CD1c-positive myeloid dendritic cell (primary cell): Measurements from ENCODE around the gene ZNFX1.

Source experiments
- DNase-seq: peaks from one replicate; pipeline ENCODE4 v3.0.0-alpha.2; 2016; ENCODE audit errors: extremely low spot score

The ZNFX1 gene

GRCh38 chr20:49278818-49279676 lies 1.2 kb upstream of the ZNFX1 start:
- DNase-seq = no peak

GRCh38 chr20:49277786-49278035 lies 146 bp downstream of the ZNFX1 start:
- DNase-seq = no peak

GRCh38 chr20:49276961-49277785 lies 684 bp downstream of the ZNFX1 start:
- peak; percentile 59 for DNase-seq

- DNase-seq = peak; percentile 86
These were observed 1.5 kb downstream of the ZNFX1 start for GRCh38 chr20:49276161-49276960.

- no peak for DNase-seq
These were observed 2.2 kb downstream of the ZNFX1 start for GRCh38 chr20:49275636-49276035.

GRCh38 chr20:49275216-49275615 lies 2.6 kb downstream of the ZNFX1 start:
- peak; percentile 25 for DNase-seq

GRCh38 chr20:49273696-49274277 lies 4.1 kb downstream of the ZNFX1 start:
- DNase-seq = no peak

- no peak for DNase-seq
These were observed 5.2 kb downstream of the ZNFX1 start for GRCh38 chr20:49272654-49273053.

- no peak for DNase-seq
These were observed 7.1 kb downstream of the ZNFX1 start for GRCh38 chr20:49270736-49271135.

GRCh38 chr20:49270177-49270576 lies 7.7 kb downstream of the ZNFX1 start:
- no peak for DNase-seq

GRCh38 chr20:49268600-49269365 lies 9.1 kb downstream of the ZNFX1 start:
- DNase-seq = no peak

- DNase-seq = peak; percentile 24
These were observed 10.5 kb downstream of the ZNFX1 start for GRCh38 chr20:49267327-49267726.

- no peak for DNase-seq
These were observed 15.4 kb downstream of the ZNFX1 start for GRCh38 chr20:49262444-49262843.

GRCh38 chr20:49261173-49261572 lies 16.7 kb downstream of the ZNFX1 start:
- no peak for DNase-seq

- DNase-seq = no peak
These were observed 17.6 kb downstream of the ZNFX1 start for GRCh38 chr20:49260218-49260617.

- no peak for DNase-seq
These were observed 18.1 kb downstream of the ZNFX1 start for GRCh38 chr20:49259799-49260198.

- DNase-seq = no peak
These were observed 18.6 kb downstream of the ZNFX1 start for GRCh38 chr20:49259284-49259683.

GRCh38 chr20:49256261-49256660 lies 21.6 kb downstream of the ZNFX1 start:
- DNase-seq = no peak

GRCh38 chr20:49252556-49253350 lies 25.1 kb downstream of the ZNFX1 start:
- no peak for DNase-seq

GRCh38 chr20:49248879-49249665 lies 28.8 kb downstream of the ZNFX1 start:
- no peak for DNase-seq
